Natural killer cell (primary cell): ENCODE measurements around the gene NRROS. TPM values are rescaled to one million over a fixed set of nuclear protein-coding genes. Genes with fewer than 3 reads are reported as not detected.

Experiments
- ATAC-seq, 3 donors: fragments of 150-1000 bp in 2 of 3; fragments of 200-7000 bp in 1 of 3; cut with Tn5 transposase; 1 replicate in 1 of 3; 2 replicates in 2 of 3; pipeline ENCODE4 v1.10.0; 2021; ENCODE audit warnings: mild to moderate bottlenecking in 2 of 3, moderate library complexity in 2 of 3
- DNase-seq, 2 donors: peaks; one replicate each; pipeline versions ENCODE4 v3.0.0 to v3.0.0-alpha.2; 2013 to 2021; ENCODE audit warnings: mixed read lengths in 1 of 2
- H3K27ac ChIP-seq: one replicate; pipeline ENCODE4 v1.5.1; 2013; ENCODE audit warnings: mild to moderate bottlenecking, low read length
- H3K27me3 ChIP-seq: one replicate; pipeline ENCODE4 v1.6.1; 2013; ENCODE audit warnings: low read length; ENCODE audit not compliant: control insufficient read depth, insufficient read depth
- H3K36me3 ChIP-seq: one replicate; pipeline ENCODE4 v1.6.1; 2013; ENCODE audit warnings: low read length; ENCODE audit not compliant: control insufficient read depth, insufficient read depth
- H3K4me1 ChIP-seq: one replicate; pipeline ENCODE4 v1.6.1; 2013; ENCODE audit warnings: low read length; ENCODE audit not compliant: control insufficient read depth, insufficient read depth
- H3K4me3 ChIP-seq: one replicate; pipeline ENCODE4 v1.5.1; 2013; ENCODE audit warnings: low read length
- H3K9me3 ChIP-seq: one replicate; pipeline ENCODE4 v1.6.1; 2013; ENCODE audit warnings: low read length; ENCODE audit not compliant: control insufficient read depth, insufficient read depth
- H3K27ac Mint-ChIP-seq, 2 donors: one replicate each; pipeline ENCODE4 v1.8.0; 2022; ENCODE audit warnings: mild to moderate bottlenecking in 2 of 2, mixed read lengths in 2 of 2, moderate library complexity in 1 of 2
- H3K27me3 Mint-ChIP-seq, 2 donors: one replicate each; pipeline ENCODE4 v1.8.0; 2022; ENCODE audit warnings: low read depth in 2 of 2, mixed read lengths in 2 of 2
- H3K36me3 Mint-ChIP-seq: one replicate; pipeline ENCODE4 v1.8.0; 2022; ENCODE audit warnings: mixed read lengths
- H3K4me1 Mint-ChIP-seq, 2 donors: one replicate each; pipeline ENCODE4 v1.8.0; 2022; ENCODE audit warnings: mixed read lengths in 2 of 2
- H3K4me3 Mint-ChIP-seq: one replicate; pipeline ENCODE4 v1.8.0; 2022; ENCODE audit warnings: mild to moderate bottlenecking, moderate library complexity, mixed read lengths
- H3K9me3 Mint-ChIP-seq, 2 donors: one replicate each; pipeline ENCODE4 v1.8.0; 2022; ENCODE audit warnings: mixed read lengths in 2 of 2
- WGBS: methylation state at CpG from one replicate; pipeline ENCODE4 v1.1.7; 2013; ENCODE audit warnings: missing lambda C conversion rate; ENCODE audit not compliant: insufficient coverage; 5-methylcytosine and 5-hydroxymethylcytosine counted together
- intact Hi-C: fragments of 100-400 bp; cut with micrococcal nuclease; formaldehyde crosslinking; loops from one replicate; pipeline ENCODE4 v1.14.2; 2022
- total RNA-seq, 4 donors: library from RNA; stranded (reverse); fragments of 120-200 nt in 1 of 4; gene quantifications; one replicate each; pipeline versions ENCODE4 v1.2.3 to v1.2.4, GENCODE V29; 2013 to 2022
- TF ChIP-seq, protein P1 (sequence below): fragments of 200-600 bp; IDR thresholded peaks from one replicate; pipeline ENCODE4 v1.8.0; 2022; ENCODE audit warnings: antibody characterized with exemption

Gene NRROS
- total RNA-seq, 3 donors from 2014 or later (not counting 1 experiment from before 2014, with no cell fraction given), result 32.5 to 56.3 (median 56.2) TPM

DNA sequence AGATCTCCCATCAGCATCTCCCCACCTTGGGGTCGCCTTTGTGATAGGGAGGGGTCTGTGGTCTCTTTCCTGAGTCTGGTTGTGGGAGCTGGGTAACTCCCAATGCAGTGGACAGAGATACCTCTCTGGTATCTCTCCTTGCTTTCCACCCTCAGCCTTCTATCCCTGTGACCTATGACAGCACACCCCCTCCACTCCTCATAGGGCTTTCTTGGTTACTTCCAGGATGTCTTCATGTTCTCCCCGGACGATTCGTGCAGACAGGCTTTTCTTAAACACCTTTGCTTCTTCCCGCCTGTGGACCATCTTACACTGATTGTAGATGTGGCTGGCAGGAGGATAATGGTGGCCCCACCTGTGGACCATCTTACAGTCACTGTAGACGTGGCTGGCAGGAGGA, 14.2 kb upstream of the NRROS start:
- H3K36me3 ChIP-seq, result no peaks in the 10 kb centered on the region
- no peaks in the 10 kb centered on the region for H3K9me3 Mint-ChIP-seq
- H3K4me1 Mint-ChIP-seq, result peaks cover 27 to 33% of the 10 kb centered on the region in 2 donors
- TF ChIP-seq, protein P1, sequence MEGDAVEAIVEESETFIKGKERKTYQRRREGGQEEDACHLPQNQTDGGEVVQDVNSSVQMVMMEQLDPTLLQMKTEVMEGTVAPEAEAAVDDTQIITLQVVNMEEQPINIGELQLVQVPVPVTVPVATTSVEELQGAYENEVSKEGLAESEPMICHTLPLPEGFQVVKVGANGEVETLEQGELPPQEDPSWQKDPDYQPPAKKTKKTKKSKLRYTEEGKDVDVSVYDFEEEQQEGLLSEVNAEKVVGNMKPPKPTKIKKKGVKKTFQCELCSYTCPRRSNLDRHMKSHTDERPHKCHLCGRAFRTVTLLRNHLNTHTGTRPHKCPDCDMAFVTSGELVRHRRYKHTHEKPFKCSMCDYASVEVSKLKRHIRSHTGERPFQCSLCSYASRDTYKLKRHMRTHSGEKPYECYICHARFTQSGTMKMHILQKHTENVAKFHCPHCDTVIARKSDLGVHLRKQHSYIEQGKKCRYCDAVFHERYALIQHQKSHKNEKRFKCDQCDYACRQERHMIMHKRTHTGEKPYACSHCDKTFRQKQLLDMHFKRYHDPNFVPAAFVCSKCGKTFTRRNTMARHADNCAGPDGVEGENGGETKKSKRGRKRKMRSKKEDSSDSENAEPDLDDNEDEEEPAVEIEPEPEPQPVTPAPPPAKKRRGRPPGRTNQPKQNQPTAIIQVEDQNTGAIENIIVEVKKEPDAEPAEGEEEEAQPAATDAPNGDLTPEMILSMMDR, result no peak
- no peaks in the 10 kb centered on the region for H3K27me3 ChIP-seq
- H3K9me3 ChIP-seq, result no peaks in the 10 kb centered on the region
- H3K4me3 ChIP-seq, result no peak overlapping the region
- DNase-seq (no peak), ATAC-seq (no peak)
- peak overlapping the region in 1 of 2 donors; percentile 73 for H3K27ac Mint-ChIP-seq
- intact Hi-C loops, result no loop called here
- 93% methylated on average over 5 of the region's 6 CpGs for WGBS
- no peak overlapping the region for H3K4me3 Mint-ChIP-seq
- peaks cover 46% of the 10 kb centered on the region for H3K4me1 ChIP-seq
- H3K36me3 Mint-ChIP-seq, result no peaks in the 10 kb centered on the region
- H3K27me3 Mint-ChIP-seq, result no peaks in the 10 kb centered on the region
- peak overlapping the region; percentile 13 for H3K27ac ChIP-seq

DNA sequence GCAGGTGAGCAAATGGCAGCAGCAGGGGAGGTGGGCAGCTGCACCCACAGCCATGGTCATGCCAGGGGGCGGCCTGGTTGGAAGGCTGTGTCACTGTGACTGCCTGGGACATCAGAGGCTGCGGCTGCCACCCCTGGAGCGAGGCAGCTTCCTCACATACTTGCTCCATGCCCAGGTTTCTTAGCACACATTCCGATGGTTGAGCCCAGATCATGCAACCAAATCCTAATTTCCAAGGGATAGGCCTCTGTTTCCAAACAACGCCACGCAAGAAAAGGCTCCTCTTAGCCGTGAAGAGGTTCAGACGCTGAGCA, 11.6 kb upstream of the NRROS start:
- no peaks in the 10 kb centered on the region for H3K27me3 Mint-ChIP-seq

GRCh38 chr3:196629228-196629627, 10.3 kb upstream of the NRROS start:
- TF ChIP-seq, protein P1, result no peak
- peaks cover 62 to 64% of the 10 kb centered on the region in 2 donors for H3K4me1 Mint-ChIP-seq
- H3K4me1 ChIP-seq, result peaks cover 70% of the 10 kb centered on the region

More for the DNA sequence above, 11.6 kb upstream of the NRROS start:
- intact Hi-C loops, result no loop called here
- Mint-ChIP-seq H3K4me3 (no peak overlapping the region), H3K36me3 (no peaks in the 10 kb centered on the region), H3K9me3 (no peaks in the 10 kb centered on the region), H3K27ac (no peak overlapping the region), H3K4me1 (peaks cover 50 to 53% of the 10 kb centered on the region in 2 donors)
- WGBS, result 98% methylated on average over 8 of the region's 8 CpGs
- H3K4me3 ChIP-seq, result no peak overlapping the region
- H3K27ac ChIP-seq, result no peak overlapping the region
- ATAC-seq, result no peak
- no peaks in the 10 kb centered on the region for H3K9me3 ChIP-seq
- TF ChIP-seq, protein P1, result no peak
- no peak for DNase-seq
- H3K36me3 ChIP-seq, result no peaks in the 10 kb centered on the region
- H3K27me3 ChIP-seq, result no peaks in the 10 kb centered on the region
- peaks cover 63% of the 10 kb centered on the region for H3K4me1 ChIP-seq

DNA sequence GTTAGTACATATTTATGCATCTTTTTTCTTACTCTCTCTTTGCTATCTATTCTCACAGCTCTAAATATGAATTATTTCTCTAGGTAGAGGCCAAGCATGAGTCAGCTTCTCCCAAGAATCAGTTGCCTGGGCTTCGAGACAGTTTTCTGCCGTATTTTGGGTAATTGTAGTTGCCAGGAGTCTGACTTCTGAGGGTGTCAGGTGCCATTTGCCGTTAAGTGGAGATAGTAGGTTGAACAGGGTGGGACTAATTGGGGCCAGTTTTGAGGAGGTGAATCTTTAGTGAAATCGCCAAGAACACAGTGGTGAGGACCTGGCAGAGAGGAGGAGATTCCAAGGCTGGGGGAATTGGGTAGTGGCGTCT, 7.8 kb upstream of the NRROS start:
- Mint-ChIP-seq H3K9me3 (no peaks in the 10 kb centered on the region), H3K27ac (peak overlapping the region; percentile 93 to 95), H3K36me3 (no peaks in the 10 kb centered on the region), H3K27me3 (no peaks in the 10 kb centered on the region), H3K4me3 (peak overlapping the region; percentile 86), H3K4me1 (peaks cover 72 to 73% of the 10 kb centered on the region in 2 donors)
- DNase-seq (peak in 1 of 2 donors; percentile 64), ATAC-seq (peak; percentile 1 to 21 (median 14))
- intact Hi-C loops, result loop anchor here (1.0 to 5.0 kb wide), 4 partner anchors 12 to 81 kb away; partner anchors contain the start of genes CEP19, FBXO45, PIGX and WDR53
- TF ChIP-seq, protein P1, result no peak
- 3% methylated on average over 5 of the region's 5 CpGs for WGBS
- Histone ChIP-seq H3K4me3 (peak overlapping the region; percentile 51), H3K9me3 (no peaks in the 10 kb centered on the region), H3K27me3 (no peaks in the 10 kb centered on the region), H3K27ac (peak overlapping the region; percentile 92), H3K36me3 (no peaks in the 10 kb centered on the region), H3K4me1 (peaks cover 76% of the 10 kb centered on the region)

More at GRCh38 chr3:196629228-196629627, 10.3 kb upstream of the NRROS start:
- no peaks in the 10 kb centered on the region for H3K9me3 Mint-ChIP-seq
- no peak for DNase-seq
- peak overlapping the region; percentile 86 for H3K4me3 Mint-ChIP-seq
- H3K4me3 ChIP-seq, result no peak overlapping the region
- intact Hi-C loops, result no loop called here
- H3K27me3 Mint-ChIP-seq, result no peaks in the 10 kb centered on the region
- H3K36me3 ChIP-seq, result no peaks in the 10 kb centered on the region
- no peaks in the 10 kb centered on the region for H3K9me3 ChIP-seq
- H3K27ac ChIP-seq, result no peak overlapping the region
- H3K36me3 Mint-ChIP-seq, result no peaks in the 10 kb centered on the region
- peak overlapping the region; percentile 93 to 95 for H3K27ac Mint-ChIP-seq
- ATAC-seq, result no peak
- H3K27me3 ChIP-seq, result no peaks in the 10 kb centered on the region
- 42% methylated on average over 1 of the region's 2 CpGs for WGBS
